ENCODE data around the gene SLC29A2. TPM values are rescaled to one million over a fixed set of nuclear protein-coding genes. Genes with fewer than 3 reads are reported as not detected.

Gene SLC29A2
- total and polyA plus RNA-seq, 2 donors (not counting 1 experiment from before 2014, with no cell fraction given) = 0.17 to 1.7 TPM

- DNase-seq (ENCODE audit: low read depth in 2 of 2) = no peak
- H4K20me1 ChIP-seq (ENCODE audit: control insufficient read depth, extremely low read depth, insufficient read depth, low read length) = no peaks in the 10 kb centered on the region
- peaks cover 36% of the 10 kb centered on the region for H3K79me2 ChIP-seq (ENCODE audit: control insufficient read depth, insufficient read depth, low read length)
- H3K27ac ChIP-seq (ENCODE audit: insufficient read depth, low read length) = no peak overlapping the region
- H3K4me2 ChIP-seq (ENCODE audit: extremely low read depth, insufficient read depth, low read length) = no peak overlapping the region
- no peaks in the 10 kb centered on the region for H3K9me3 ChIP-seq (ENCODE audit: control insufficient read depth, insufficient read depth, low read depth, low read length)
- H3K4me3 ChIP-seq (replicated peaks in 1 of 4; ENCODE audit: control extremely low read depth in 1 of 4, insufficient read depth in 1 of 4, low read depth in 3 of 4, low read length in 4 of 4) = no peak overlapping the region
- no peak overlapping the region for H2AFZ ChIP-seq (ENCODE audit: low read length)
- no peaks in the 10 kb centered on the region for H3K27me3 ChIP-seq (ENCODE audit: control insufficient read depth, insufficient read depth, low read length)
- H3K4me1 ChIP-seq (ENCODE audit: control insufficient read depth, extremely low read depth, insufficient read depth, low read length) = peaks cover 33% of the 10 kb centered on the region
- peaks cover 40% of the 10 kb centered on the region for H3K36me3 ChIP-seq (ENCODE audit: control insufficient read depth, insufficient read depth, low read length)
- TF ChIP-seq EZH2 (IDR thresholded peaks at IDR 0.05; ENCODE audit: low read length, missing control alignments) = no peak
- TF ChIP-seq CTCF (conservative IDR thresholded peaks at IDR 0.05 in 1 of 2, IDR thresholded peaks at IDR 0.05 in 1 of 2; ENCODE audit: low read depth in 1 of 2, low read length in 2 of 2) = no peak
- no peak overlapping the region for H3K9ac ChIP-seq (ENCODE audit: insufficient read depth, low read length)
These were observed 39.0 kb downstream of the SLC29A2 start for GRCh38 chr11:66332371-66333219.

GRCh38 chr11:66331542-66332370 is 39.8 kb downstream of the SLC29A2 start:
- Histone ChIP-seq H3K4me3 (replicated peaks in 1 of 4; ENCODE audit: control extremely low read depth in 1 of 4, insufficient read depth in 1 of 4, low read depth in 3 of 4, low read length in 4 of 4) (no peak overlapping the region), H4K20me1 (ENCODE audit: control insufficient read depth, extremely low read depth, insufficient read depth, low read length) (no peaks in the 10 kb centered on the region), H2AFZ (ENCODE audit: low read length) (no peak overlapping the region), H3K9me3 (ENCODE audit: control insufficient read depth, insufficient read depth, low read depth, low read length) (no peaks in the 10 kb centered on the region), H3K27me3 (ENCODE audit: control insufficient read depth, insufficient read depth, low read length) (no peaks in the 10 kb centered on the region), H3K79me2 (ENCODE audit: control insufficient read depth, insufficient read depth, low read length) (peaks cover 36% of the 10 kb centered on the region), H3K27ac (ENCODE audit: insufficient read depth, low read length) (no peak overlapping the region), H3K9ac (ENCODE audit: insufficient read depth, low read length) (peak overlapping the region; percentile 2), H3K36me3 (ENCODE audit: control insufficient read depth, insufficient read depth, low read length) (peaks cover 38% of the 10 kb centered on the region), H3K4me1 (ENCODE audit: control insufficient read depth, extremely low read depth, insufficient read depth, low read length) (peaks cover 29% of the 10 kb centered on the region), H3K4me2 (ENCODE audit: extremely low read depth, insufficient read depth, low read length) (no peak overlapping the region)
- DNase-seq (ENCODE audit: low read depth in 2 of 2) = no peak
- TF ChIP-seq EZH2 (IDR thresholded peaks at IDR 0.05; ENCODE audit: low read length, missing control alignments) (no peak), CTCF (conservative IDR thresholded peaks at IDR 0.05 in 1 of 2, IDR thresholded peaks at IDR 0.05 in 1 of 2; ENCODE audit: low read depth in 1 of 2, low read length in 2 of 2) (no peak)

- Histone ChIP-seq H3K9me3 (ENCODE audit: control insufficient read depth, insufficient read depth, low read depth, low read length) (no peaks in the 10 kb centered on the region), H2AFZ (ENCODE audit: low read length) (no peak overlapping the region), H3K27me3 (ENCODE audit: control insufficient read depth, insufficient read depth, low read length) (no peaks in the 10 kb centered on the region), H3K36me3 (ENCODE audit: control insufficient read depth, insufficient read depth, low read length) (peaks cover 38% of the 10 kb centered on the region), H3K4me3 (replicated peaks in 1 of 4; ENCODE audit: control extremely low read depth in 1 of 4, insufficient read depth in 1 of 4, low read depth in 3 of 4, low read length in 4 of 4) (no peak overlapping the region), H3K4me2 (ENCODE audit: extremely low read depth, insufficient read depth, low read length) (no peak overlapping the region), H3K27ac (ENCODE audit: insufficient read depth, low read length) (no peak overlapping the region), H3K4me1 (ENCODE audit: control insufficient read depth, extremely low read depth, insufficient read depth, low read length) (peaks cover 32% of the 10 kb centered on the region), H4K20me1 (ENCODE audit: control insufficient read depth, extremely low read depth, insufficient read depth, low read length) (no peaks in the 10 kb centered on the region), H3K79me2 (ENCODE audit: control insufficient read depth, insufficient read depth, low read length) (peaks cover 34% of the 10 kb centered on the region), H3K9ac (ENCODE audit: insufficient read depth, low read length) (no peak overlapping the region)
- TF ChIP-seq EZH2 (IDR thresholded peaks at IDR 0.05; ENCODE audit: low read length, missing control alignments) (no peak), CTCF (conservative IDR thresholded peaks at IDR 0.05 in 1 of 2, IDR thresholded peaks at IDR 0.05 in 1 of 2; ENCODE audit: low read depth in 1 of 2, low read length in 2 of 2) (no peak)
- no peak for DNase-seq (ENCODE audit: low read depth in 2 of 2)
These were observed 40.6 kb downstream of the SLC29A2 start for GRCh38 chr11:66330931-66331330.

All from fibroblast of lung (primary cell).